ENCODE measurements around the gene PAX4. TPM values are rescaled to one million over a fixed set of nuclear protein-coding genes. Genes with fewer than 3 reads are reported as not detected.

PAX4 gene
- total RNA-seq, 1 donor from 2014 or later: not detected

DNA sequence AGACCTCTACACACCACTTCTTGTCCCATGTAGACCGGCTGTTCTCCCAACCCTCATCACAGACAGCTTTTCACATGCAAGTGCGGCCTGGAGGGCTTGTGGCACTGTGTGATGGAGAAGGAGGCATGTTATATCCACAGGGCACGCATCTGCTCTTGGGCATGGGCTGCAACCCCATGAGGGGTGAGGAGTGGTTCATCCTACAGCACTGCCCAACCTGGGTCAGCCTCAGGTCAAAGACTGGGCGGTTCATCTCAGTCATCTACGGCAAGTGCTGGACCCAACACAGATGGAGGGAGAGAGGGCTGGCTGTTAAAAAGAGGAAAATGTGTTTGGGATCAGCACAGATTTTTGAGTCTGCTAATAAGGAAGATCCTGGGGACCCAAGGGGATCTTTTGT, 22.2 kb downstream of the PAX4 start:
- H3K27ac ChIP-seq: no peak overlapping the region
- no peaks in the 10 kb centered on the region for H3K4me1 Mint-ChIP-seq

GRCh38 chr7:127594490-127594889, 23.5 kb downstream of the PAX4 start:
- H3K36me3 Mint-ChIP-seq: peaks cover 14% of the 10 kb centered on the region
- peaks cover 7% of the 10 kb centered on the region for H3K27me3 Mint-ChIP-seq (ENCODE audit: insufficient read depth, low read depth)
- H3K27ac ChIP-seq: no peak overlapping the region

More for the DNA sequence above, 22.2 kb downstream of the PAX4 start:
- H3K9me3 ChIP-seq (ENCODE audit: low read depth): no peaks in the 10 kb centered on the region
- no peak overlapping the region for H3K27ac Mint-ChIP-seq
- H3K9me3 Mint-ChIP-seq: no peaks in the 10 kb centered on the region
- H3K4me1 ChIP-seq: peaks cover 2% of the 10 kb centered on the region
- H3F3A ChIP-seq (ENCODE audit: low read depth): no peaks in the 10 kb centered on the region
- no peak overlapping the region for H3K4me3 Mint-ChIP-seq
- H3K4me3 ChIP-seq: no peak overlapping the region
- peaks cover 7% of the 10 kb centered on the region for H3K27me3 Mint-ChIP-seq (ENCODE audit: insufficient read depth, low read depth)
- H2AFZ ChIP-seq (replicated peaks): no peak overlapping the region
- no peak for DNase-seq (ENCODE audit: low spot score)
- H3K4me2 ChIP-seq: no peak overlapping the region
- H4K20me1 ChIP-seq (ENCODE audit: low read depth): no peaks in the 10 kb centered on the region
- no peak overlapping the region for H3K9ac ChIP-seq
- TF ChIP-seq EZH2phosphoT487 (IDR thresholded peaks at IDR 0.05) (no peak), EZH2 (IDR thresholded peaks at IDR 0.05) (no peak), CTCF (IDR thresholded peaks at IDR 0.05) (no peak)
- H3K36me3 ChIP-seq: no peaks in the 10 kb centered on the region
- H3K79me2 ChIP-seq (ENCODE audit: low read depth): no peaks in the 10 kb centered on the region
- no peaks in the 10 kb centered on the region for H3K27me3 ChIP-seq
- H3K36me3 Mint-ChIP-seq: peaks cover 10% of the 10 kb centered on the region

DNA sequence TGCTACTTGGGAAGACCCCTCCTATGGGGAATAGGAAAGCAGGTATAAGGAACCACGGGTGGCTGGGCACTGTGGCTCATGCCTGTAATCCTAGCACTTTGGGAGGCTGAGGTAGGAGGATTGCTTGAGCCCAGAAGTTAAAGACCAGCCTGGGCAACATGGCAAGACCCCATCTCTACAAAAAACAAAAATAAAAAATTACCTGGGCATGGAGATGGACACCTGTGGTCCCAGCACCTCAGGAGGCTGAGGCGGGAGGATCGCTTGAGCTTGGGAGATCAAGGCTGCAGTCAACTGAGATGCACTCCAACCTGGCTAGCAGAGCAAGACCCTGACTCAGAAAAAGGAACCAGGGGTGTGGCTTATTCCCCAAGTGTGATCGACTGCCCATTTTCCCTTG, 25.4 kb downstream of the PAX4 start:
- Histone ChIP-seq H3K4me3 (no peak overlapping the region), H3F3A (ENCODE audit: low read depth) (peaks cover 4% of the 10 kb centered on the region), H3K9ac (no peak overlapping the region), H3K27me3 (peaks cover under 1% of the 10 kb centered on the region), H3K9me3 (ENCODE audit: low read depth) (no peaks in the 10 kb centered on the region), H2AFZ (replicated peaks) (no peak overlapping the region), H3K27ac (no peak overlapping the region), H3K4me1 (no peaks in the 10 kb centered on the region), H4K20me1 (ENCODE audit: low read depth) (peaks cover 11% of the 10 kb centered on the region), H3K79me2 (ENCODE audit: low read depth) (peaks cover 13% of the 10 kb centered on the region), H3K4me2 (no peak overlapping the region), H3K36me3 (no peaks in the 10 kb centered on the region)
- no peak for DNase-seq (ENCODE audit: low spot score)
- H3K4me1 Mint-ChIP-seq: peaks cover 9% of the 10 kb centered on the region
- TF ChIP-seq CTCF (IDR thresholded peaks at IDR 0.05) (no peak), EZH2 (IDR thresholded peaks at IDR 0.05) (no peak), EZH2phosphoT487 (IDR thresholded peaks at IDR 0.05) (no peak)
- peaks cover 16% of the 10 kb centered on the region for H3K36me3 Mint-ChIP-seq
- H3K27ac Mint-ChIP-seq: no peak overlapping the region
- H3K9me3 Mint-ChIP-seq: no peaks in the 10 kb centered on the region
- peaks cover 5% of the 10 kb centered on the region for H3K27me3 Mint-ChIP-seq (ENCODE audit: insufficient read depth, low read depth)
- no peak overlapping the region for H3K4me3 Mint-ChIP-seq

More at GRCh38 chr7:127594490-127594889, 23.5 kb downstream of the PAX4 start:
- H3K36me3 ChIP-seq: no peaks in the 10 kb centered on the region
- TF ChIP-seq EZH2 (IDR thresholded peaks at IDR 0.05): no peak
- no peak overlapping the region for H3K9ac ChIP-seq
- no peak for DNase-seq (ENCODE audit: low spot score)
- no peak overlapping the region for H3K27ac Mint-ChIP-seq
- no peaks in the 10 kb centered on the region for H3K9me3 ChIP-seq (ENCODE audit: low read depth)
- no peaks in the 10 kb centered on the region for H3K9me3 Mint-ChIP-seq
- H3K4me1 Mint-ChIP-seq: peaks cover 6% of the 10 kb centered on the region
- H3K79me2 ChIP-seq (ENCODE audit: low read depth): peaks cover 3% of the 10 kb centered on the region
- peaks cover 5% of the 10 kb centered on the region for H4K20me1 ChIP-seq (ENCODE audit: low read depth)
- no peak overlapping the region for H3K4me3 Mint-ChIP-seq
- no peaks in the 10 kb centered on the region for H3K27me3 ChIP-seq
- no peak overlapping the region for H3K4me3 ChIP-seq
- H3K4me1 ChIP-seq: no peaks in the 10 kb centered on the region
- no peak overlapping the region for H3K4me2 ChIP-seq
- no peaks in the 10 kb centered on the region for H3F3A ChIP-seq (ENCODE audit: low read depth)
- no peak overlapping the region for H2AFZ ChIP-seq (replicated peaks)

GRCh38 chr7:127591591-127591990, 26.4 kb downstream of the PAX4 start:
- Histone ChIP-seq H3K79me2 (ENCODE audit: low read depth) (peaks cover 13% of the 10 kb centered on the region), H3K4me3 (no peak overlapping the region), H3K27me3 (peaks cover 10% of the 10 kb centered on the region), H3K4me1 (no peaks in the 10 kb centered on the region), H3K4me2 (no peak overlapping the region), H3F3A (ENCODE audit: low read depth) (peaks cover 10% of the 10 kb centered on the region), H3K36me3 (no peaks in the 10 kb centered on the region), H3K9me3 (ENCODE audit: low read depth) (no peaks in the 10 kb centered on the region), H4K20me1 (ENCODE audit: low read depth) (peaks cover 11% of the 10 kb centered on the region), H2AFZ (replicated peaks) (no peak overlapping the region), H3K9ac (no peak overlapping the region), H3K27ac (no peak overlapping the region)
- H3K4me3 Mint-ChIP-seq: peak overlapping the region; percentile 58
- no peak for DNase-seq (ENCODE audit: low spot score)
- no peak overlapping the region for H3K27ac Mint-ChIP-seq
- no peak for TF ChIP-seq EZH2phosphoT487 (IDR thresholded peaks at IDR 0.05)
- no peak for TF ChIP-seq EZH2 (IDR thresholded peaks at IDR 0.05)
- TF ChIP-seq CTCF (IDR thresholded peaks at IDR 0.05): no peak
- H3K4me1 Mint-ChIP-seq: peaks cover 13% of the 10 kb centered on the region
- no peaks in the 10 kb centered on the region for H3K9me3 Mint-ChIP-seq
- peaks cover 17% of the 10 kb centered on the region for H3K36me3 Mint-ChIP-seq
- peaks cover 5% of the 10 kb centered on the region for H3K27me3 Mint-ChIP-seq (ENCODE audit: insufficient read depth, low read depth)

All from neural progenitor cell (in vitro differentiated cells).